Astrocyte (in vitro differentiated cells and primary cell): Measurements from ENCODE around the gene ATXN7L1. TPM values are rescaled to one million over a fixed set of nuclear protein-coding genes. Genes with fewer than 3 reads are reported as not detected.

Experiments
- DNase-seq: peaks from one replicate; pipeline ENCODE4 v3.0.0-alpha.2; 2010; ENCODE audit warnings: low read depth
- FAIRE-seq: peaks from 2 replicates; lab custom pipeline; 2011; peaks lifted over from hg19 to GRCh38; lab: Jason Lieb, UNC
- H2AFZ ChIP-seq: 2 replicates; pipeline ENCODE4 v1.6.0; 2012; ENCODE audit warnings: low read depth, low read length, inconsistent platforms
- H3K27ac ChIP-seq: 2 replicates; pipeline ENCODE4 v1.5.1; 2011; ENCODE audit warnings: low read depth, low read length, inconsistent platforms
- H3K27me3 ChIP-seq: 2 replicates; pipeline ENCODE4 v1.6.0; 2011; ENCODE audit warnings: low read length, inconsistent platforms; ENCODE audit not compliant: insufficient read depth
- H3K36me3 ChIP-seq: 2 replicates; pipeline ENCODE4 v1.5.1; 2011; ENCODE audit warnings: low read length, inconsistent platforms; ENCODE audit not compliant: insufficient read depth
- H3K4me1 ChIP-seq: 2 replicates; pipeline ENCODE4 v1.5.1; 2011; ENCODE audit warnings: low read length, inconsistent platforms; ENCODE audit not compliant: insufficient read depth
- H3K4me2 ChIP-seq: 2 replicates; pipeline ENCODE4 v1.6.0; 2012; ENCODE audit warnings: low read length, inconsistent platforms
- H3K4me3 ChIP-seq: 2 replicates; pipeline ENCODE4 v1.5.1; 2011; ENCODE audit warnings: low read depth, mild to moderate bottlenecking, low read length, inconsistent platforms; ENCODE audit not compliant: insufficient read depth
- H3K79me2 ChIP-seq: 2 replicates; pipeline ENCODE4 v1.6.0; 2012; ENCODE audit warnings: mild to moderate bottlenecking, low read length, inconsistent platforms; ENCODE audit not compliant: insufficient read depth
- H3K9ac ChIP-seq: 2 replicates; pipeline ENCODE4 v1.6.0; 2012; ENCODE audit warnings: mild to moderate bottlenecking, low read length, inconsistent platforms
- H3K9me3 ChIP-seq: 2 replicates; pipeline ENCODE4 v1.5.1; 2012; ENCODE audit warnings: low read depth, mild to moderate bottlenecking, low read length, inconsistent platforms; ENCODE audit not compliant: insufficient read depth
- H4K20me1 ChIP-seq: 2 replicates; pipeline ENCODE4 v1.6.0; 2012; ENCODE audit warnings: low read length, inconsistent platforms; ENCODE audit not compliant: insufficient read depth
- H3K27ac Mint-ChIP-seq: one replicate; pipeline ENCODE4 v1.8.0; 2021; ENCODE audit warnings: mild to moderate bottlenecking, mixed read lengths; ENCODE audit not compliant: unreplicated experiment
- H3K27me3 Mint-ChIP-seq: one replicate; pipeline ENCODE4 v1.8.0; 2021; ENCODE audit warnings: low read depth, mixed read lengths; ENCODE audit not compliant: unreplicated experiment
- H3K36me3 Mint-ChIP-seq: one replicate; pipeline ENCODE4 v1.8.0; 2021; ENCODE audit warnings: low read depth, mixed read lengths; ENCODE audit not compliant: unreplicated experiment
- H3K4me1 Mint-ChIP-seq: one replicate; pipeline ENCODE4 v1.8.0; 2021; ENCODE audit warnings: low read depth, mixed read lengths; ENCODE audit not compliant: unreplicated experiment
- H3K4me3 Mint-ChIP-seq: one replicate; pipeline ENCODE4 v1.8.0; 2021; ENCODE audit warnings: mild to moderate bottlenecking, moderate library complexity, mixed read lengths; ENCODE audit not compliant: unreplicated experiment
- H3K9me3 Mint-ChIP-seq: one replicate; pipeline ENCODE4 v1.8.0; 2021; ENCODE audit warnings: mild to moderate bottlenecking, mixed read lengths; ENCODE audit not compliant: unreplicated experiment
- CTCF ChIP-seq: IDR thresholded peaks from 2 replicates; pipeline ENCODE4 v1.5.1; 2011; ENCODE audit warnings: low read depth, mild to moderate bottlenecking, inconsistent platforms, low read length, moderate library complexity; ENCODE audit not compliant: insufficient read depth
- EZH2 ChIP-seq: IDR thresholded peaks from 2 replicates; pipeline ENCODE4 v1.6.1; 2012; ENCODE audit warnings: mild to moderate bottlenecking, low read length, inconsistent platforms; ENCODE audit not compliant: insufficient read depth
- total RNA-seq: library from RNA; stranded (reverse); gene quantifications from 2 replicates; pipeline ENCODE4 v1.2.1, GENCODE V29; 2021

ATXN7L1 gene
- total RNA-seq, 1 donor from 2014 or later = 7.6 TPM

- Mint-ChIP-seq H3K4me1 (peaks cover 54% of the 10 kb centered on the region), H3K36me3 (peaks cover 3% of the 10 kb centered on the region), H3K4me3 (no peak overlapping the region), H3K27me3 (no peaks in the 10 kb centered on the region), H3K27ac (no peak overlapping the region), H3K9me3 (no peaks in the 10 kb centered on the region)
- Histone ChIP-seq H3K27me3 (no peaks in the 10 kb centered on the region), H4K20me1 (peaks cover 31% of the 10 kb centered on the region), H2AFZ (no peak overlapping the region), H3K4me3 (no peak overlapping the region), H3K4me2 (peak overlapping the region; percentile 45), H3K4me1 (peaks cover 26% of the 10 kb centered on the region), H3K36me3 (no peaks in the 10 kb centered on the region), H3K9ac (peak overlapping the region; percentile 14), H3K79me2 (no peaks in the 10 kb centered on the region), H3K27ac (no peak overlapping the region), H3K9me3 (no peaks in the 10 kb centered on the region)
- no peak for FAIRE-seq
- peak; percentile 51 for DNase-seq
- TF ChIP-seq CTCF = no peak
- TF ChIP-seq EZH2 = no peak
These were observed 76.0 kb downstream of the ATXN7L1 start for GRCh38 chr7:105800442-105800841.

GRCh38 chr7:105799677-105800076, 76.7 kb downstream of the ATXN7L1 start:
- peak overlapping the region; percentile 64 for H3K27ac Mint-ChIP-seq
- Histone ChIP-seq H3K79me2 (no peaks in the 10 kb centered on the region), H3K36me3 (no peaks in the 10 kb centered on the region), H3K9me3 (no peaks in the 10 kb centered on the region), H3K4me3 (no peak overlapping the region), H3K27ac (no peak overlapping the region), H3K27me3 (no peaks in the 10 kb centered on the region), H4K20me1 (peaks cover 30% of the 10 kb centered on the region), H3K4me1 (peaks cover 32% of the 10 kb centered on the region), H3K4me2 (no peak overlapping the region), H3K9ac (no peak overlapping the region), H2AFZ (no peak overlapping the region)
- H3K36me3 Mint-ChIP-seq = peaks cover 5% of the 10 kb centered on the region
- no peak for DNase-seq
- H3K9me3 Mint-ChIP-seq = no peaks in the 10 kb centered on the region
- H3K4me3 Mint-ChIP-seq = no peak overlapping the region
- FAIRE-seq = no peak
- no peaks in the 10 kb centered on the region for H3K27me3 Mint-ChIP-seq
- peaks cover 52% of the 10 kb centered on the region for H3K4me1 Mint-ChIP-seq
- TF ChIP-seq CTCF = no peak
- no peak for TF ChIP-seq EZH2

- Histone ChIP-seq H4K20me1 (peaks cover 30% of the 10 kb centered on the region), H3K4me2 (no peak overlapping the region), H3K4me1 (peaks cover 33% of the 10 kb centered on the region), H3K4me3 (no peak overlapping the region), H3K36me3 (no peaks in the 10 kb centered on the region), H3K79me2 (no peaks in the 10 kb centered on the region), H2AFZ (no peak overlapping the region), H3K27ac (no peak overlapping the region), H3K9ac (no peak overlapping the region), H3K27me3 (no peaks in the 10 kb centered on the region), H3K9me3 (no peaks in the 10 kb centered on the region)
- peaks cover 5% of the 10 kb centered on the region for H3K36me3 Mint-ChIP-seq
- TF ChIP-seq EZH2 (no peak), CTCF (no peak)
- peak overlapping the region; percentile 64 for H3K27ac Mint-ChIP-seq
- no peak for DNase-seq
- H3K4me3 Mint-ChIP-seq = no peak overlapping the region
- FAIRE-seq = no peak
- H3K4me1 Mint-ChIP-seq = peaks cover 52% of the 10 kb centered on the region
- H3K9me3 Mint-ChIP-seq = no peaks in the 10 kb centered on the region
- H3K27me3 Mint-ChIP-seq = no peaks in the 10 kb centered on the region
These were observed 77.4 kb downstream of the ATXN7L1 start for GRCh38 chr7:105799006-105799405.
